IPS-15b (cell line): ENCODE measurements around the gene SPAG5.

ENCODE experiments used
- H3K27me3 ChIP-seq: one replicate; pipeline ENCODE4 v1.6.1; 2013; ENCODE audit warnings: low read length; ENCODE audit not compliant: control insufficient read depth, insufficient read depth
- H3K36me3 ChIP-seq: one replicate; pipeline ENCODE4 v1.6.1; 2013; ENCODE audit warnings: low read length; ENCODE audit not compliant: control insufficient read depth, insufficient read depth
- H3K4me1 ChIP-seq: one replicate; pipeline ENCODE4 v1.6.1; 2013; ENCODE audit warnings: mild to moderate bottlenecking, low read length; ENCODE audit not compliant: control insufficient read depth, insufficient read depth
- H3K4me3 ChIP-seq: one replicate; pipeline ENCODE4 v1.5.1; 2013; ENCODE audit warnings: low read depth, low read length
- H3K9ac ChIP-seq: one replicate; pipeline ENCODE4 v1.6.1; 2013; ENCODE audit warnings: low read depth, mild to moderate bottlenecking, low read length
- H3K9me3 ChIP-seq: one replicate; pipeline ENCODE4 v1.6.1; 2013; ENCODE audit warnings: mild to moderate bottlenecking, low read length; ENCODE audit not compliant: control insufficient read depth, insufficient read depth

SPAG5 gene

DNA sequence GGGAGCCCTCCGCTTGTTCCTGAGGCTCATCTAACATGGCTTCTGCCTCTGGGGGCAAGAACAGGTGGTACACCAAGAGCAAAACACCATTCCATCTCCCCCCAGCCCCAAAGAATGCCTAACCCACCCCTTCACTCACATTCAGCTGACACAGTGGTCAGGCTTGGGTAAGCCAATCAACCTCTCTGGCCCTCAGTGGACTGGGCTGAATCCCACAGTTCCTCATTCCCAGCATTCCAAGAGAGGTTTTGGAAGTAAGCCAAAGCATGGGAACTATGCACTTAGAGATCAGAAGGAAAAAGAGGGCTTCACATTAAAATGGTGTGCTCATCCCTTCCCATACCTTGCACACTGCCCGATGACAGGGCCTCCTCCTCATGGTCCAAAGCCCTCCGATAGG lies 35.4 kb downstream of the SPAG5 start:
- Histone ChIP-seq H3K4me1 (no peaks in the 10 kb centered on the region), H3K9me3 (no peaks in the 10 kb centered on the region), H3K9ac (no peak overlapping the region), H3K27me3 (no peaks in the 10 kb centered on the region), H3K4me3 (no peak overlapping the region), H3K36me3 (peaks cover 15% of the 10 kb centered on the region)

GRCh38 chr17:28555022-28555421 lies 43.8 kb downstream of the SPAG5 start:
- Histone ChIP-seq H3K4me3 (no peak overlapping the region), H3K4me1 (peaks cover 7% of the 10 kb centered on the region), H3K27me3 (peaks cover 4% of the 10 kb centered on the region), H3K9ac (no peak overlapping the region), H3K9me3 (no peaks in the 10 kb centered on the region), H3K36me3 (peaks cover 20% of the 10 kb centered on the region)

DNA sequence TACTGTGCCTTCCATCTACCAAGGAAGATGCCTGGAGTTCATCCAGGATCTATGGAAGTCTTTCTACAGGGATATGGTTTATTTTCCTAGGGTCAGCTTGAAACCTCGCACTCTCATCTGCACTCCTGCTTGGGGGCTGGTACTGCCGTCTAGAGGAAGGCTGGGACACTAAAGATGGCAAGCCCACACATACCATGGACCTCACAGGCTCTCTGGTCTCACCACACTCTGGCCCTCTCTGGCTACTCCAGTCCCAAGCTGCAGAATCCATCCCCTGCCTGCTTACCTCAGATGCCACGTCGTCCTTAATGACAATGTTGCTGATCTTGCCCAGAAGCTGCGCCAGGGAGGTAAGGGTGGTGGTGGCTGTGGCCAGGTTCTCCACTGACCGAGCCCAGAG lies 44.3 kb downstream of the SPAG5 start:
- H3K27me3 ChIP-seq = peaks cover 4% of the 10 kb centered on the region
- H3K4me3 ChIP-seq = no peak overlapping the region
- no peaks in the 10 kb centered on the region for H3K9me3 ChIP-seq
- no peak overlapping the region for H3K9ac ChIP-seq
- H3K4me1 ChIP-seq = peaks cover 7% of the 10 kb centered on the region
- peaks cover 20% of the 10 kb centered on the region for H3K36me3 ChIP-seq

DNA sequence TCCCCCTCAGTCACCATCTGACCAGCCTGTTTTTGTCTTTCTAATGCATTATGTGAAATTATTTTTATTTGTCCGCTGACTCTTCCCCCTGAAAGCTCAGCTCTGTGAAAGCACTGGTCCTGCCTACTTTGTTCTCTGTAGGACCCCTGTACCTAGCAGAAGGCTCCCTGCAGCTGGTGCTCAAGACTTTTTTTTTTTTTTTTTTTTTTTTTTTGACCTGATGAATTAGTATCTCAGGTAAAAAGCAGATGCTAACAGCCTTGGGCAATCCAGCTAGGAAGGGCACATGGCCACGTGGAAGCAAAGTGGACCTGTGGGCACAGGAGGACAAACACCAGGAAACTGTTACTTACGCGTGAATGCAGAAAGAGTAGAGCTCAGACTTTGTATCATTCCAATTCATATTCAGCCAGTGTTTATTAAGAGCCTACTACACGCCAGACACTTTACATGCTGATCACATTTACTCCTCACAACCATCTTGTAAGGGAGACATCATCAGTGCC lies 45.8 kb downstream of the SPAG5 start:
- peaks cover 4% of the 10 kb centered on the region for H3K27me3 ChIP-seq
- no peak overlapping the region for H3K9ac ChIP-seq
- H3K9me3 ChIP-seq = no peaks in the 10 kb centered on the region
- H3K36me3 ChIP-seq = peaks cover 15% of the 10 kb centered on the region
- H3K4me3 ChIP-seq = peak overlapping the region; percentile 43
- peaks cover 7% of the 10 kb centered on the region for H3K4me1 ChIP-seq

- H3K4me3 ChIP-seq = peak within 1 kb of the TSS; percentile 80
- peaks cover 15% of the 10 kb centered on the region for H3K36me3 ChIP-seq
- H3K9me3 ChIP-seq = no peaks in the 10 kb centered on the region
- H3K9ac ChIP-seq = peak within 1 kb of the TSS; percentile 54
- peaks cover 4% of the 10 kb centered on the region for H3K27me3 ChIP-seq
- H3K4me1 ChIP-seq = peaks cover 7% of the 10 kb centered on the region
Measured at GRCh38 chr17:28552176-28552999, 46.4 kb downstream of the SPAG5 start, which contains the start of gene UNC119. UNC119 (minus strand) TSS chr17:28552624; CDS start chr17:28552557, 67 bp downstream.

DNA sequence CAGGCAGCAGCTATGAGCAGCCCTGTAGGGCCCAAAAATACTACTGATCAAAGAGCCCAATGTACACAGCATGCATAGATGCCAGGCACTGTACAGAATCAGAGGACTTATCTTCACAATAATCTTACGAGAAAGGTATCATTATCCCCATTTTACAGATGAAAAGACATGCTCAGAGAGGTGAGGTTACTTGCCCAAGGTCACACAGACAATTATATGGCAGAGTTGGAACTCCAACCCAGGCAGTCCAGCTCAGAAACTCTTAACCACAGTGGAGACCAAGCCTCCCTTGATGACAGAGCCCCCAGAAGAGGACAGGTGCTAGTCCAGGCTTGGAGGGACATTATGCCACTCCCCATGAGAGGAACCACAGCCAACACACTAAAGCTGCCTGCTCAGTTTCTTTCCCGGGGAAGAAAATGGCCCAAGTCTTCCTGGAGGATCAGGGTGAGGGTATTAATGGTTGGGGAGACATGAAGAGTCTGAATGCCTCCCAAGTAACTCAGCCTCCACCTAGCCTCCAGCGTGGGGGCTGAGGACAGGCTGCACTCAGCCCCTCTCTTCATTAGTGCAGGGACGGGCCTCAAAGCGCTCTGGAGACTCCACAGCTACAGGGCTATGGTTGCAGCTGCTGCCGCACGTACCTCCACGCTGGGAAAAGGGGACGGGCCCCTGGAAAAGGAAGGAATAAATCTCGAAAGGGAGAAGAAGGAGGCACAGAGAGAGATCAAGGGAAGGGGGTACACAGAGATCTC lies 47.2 kb downstream of the SPAG5 start:
- Histone ChIP-seq H3K9me3 (no peaks in the 10 kb centered on the region), H3K27me3 (peaks cover 4% of the 10 kb centered on the region), H3K4me1 (peaks cover 7% of the 10 kb centered on the region), H3K36me3 (peaks cover 20% of the 10 kb centered on the region), H3K9ac (peak overlapping the region; percentile 37), H3K4me3 (peak overlapping the region; percentile 80)

- Histone ChIP-seq H3K27me3 (peaks cover 4% of the 10 kb centered on the region), H3K4me3 (no peak overlapping the region), H3K9ac (no peak overlapping the region), H3K36me3 (peaks cover 17% of the 10 kb centered on the region), H3K9me3 (no peaks in the 10 kb centered on the region), H3K4me1 (peaks cover 7% of the 10 kb centered on the region)
Measured at GRCh38 chr17:28550858-28551257, 48.0 kb downstream of the SPAG5 start.

DNA sequence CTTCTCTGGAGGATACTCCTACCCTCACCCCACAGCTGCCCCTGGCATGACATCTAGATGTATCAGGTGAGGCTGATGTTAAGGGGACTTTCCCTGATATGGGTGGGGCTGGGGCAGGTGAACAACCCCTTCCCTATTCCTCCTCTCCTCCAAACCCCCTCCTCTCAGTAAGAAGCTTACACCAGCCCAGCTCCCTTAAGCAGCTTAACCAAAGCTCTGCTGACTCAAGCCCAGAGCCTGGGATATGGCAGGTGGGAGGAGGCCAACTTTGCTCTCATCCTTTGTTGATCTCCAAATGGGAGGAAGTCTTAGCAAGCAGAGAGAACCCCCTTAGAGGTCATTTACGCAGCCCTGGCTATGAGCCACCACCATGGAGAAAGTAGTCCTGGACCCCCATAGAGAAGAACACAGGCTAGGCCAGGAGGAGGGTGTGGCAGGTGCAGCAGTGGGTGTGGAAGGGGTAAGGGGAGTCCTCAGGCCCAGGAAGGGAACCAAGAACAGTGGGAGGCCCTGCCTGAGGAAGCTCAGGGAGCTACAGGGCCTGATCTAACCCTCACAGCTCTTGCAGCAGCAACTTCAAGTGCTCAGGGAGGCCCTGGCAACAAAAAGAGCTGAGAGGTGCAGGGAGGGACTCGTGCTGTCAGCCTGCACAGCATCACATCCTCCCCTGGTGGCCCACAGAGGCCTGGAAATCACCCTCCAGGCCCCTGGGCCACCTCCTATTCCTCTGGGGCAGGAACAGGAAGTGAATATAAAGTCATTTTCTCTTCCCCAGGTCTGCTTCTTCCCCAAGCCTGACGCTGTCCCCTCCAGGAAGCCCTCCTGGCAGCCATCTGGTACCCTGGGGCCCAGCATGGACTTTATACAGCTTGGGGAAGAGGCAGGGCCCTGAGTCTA lies 49.3 kb downstream of the SPAG5 start:
- no peak overlapping the region for H3K9ac ChIP-seq
- H3K36me3 ChIP-seq = peaks cover 16% of the 10 kb centered on the region
- H3K4me1 ChIP-seq = peaks cover 7% of the 10 kb centered on the region
- H3K27me3 ChIP-seq = peaks cover 4% of the 10 kb centered on the region
- H3K4me3 ChIP-seq = no peak overlapping the region
- no peaks in the 10 kb centered on the region for H3K9me3 ChIP-seq

GRCh38 chr17:28548417-28549130 lies 50.3 kb downstream of the SPAG5 start:
- Histone ChIP-seq H3K4me3 (no peak overlapping the region), H3K9me3 (no peaks in the 10 kb centered on the region), H3K4me1 (peaks cover 7% of the 10 kb centered on the region), H3K36me3 (peaks cover 9% of the 10 kb centered on the region), H3K27me3 (peaks cover 4% of the 10 kb centered on the region), H3K9ac (no peak overlapping the region)

DNA sequence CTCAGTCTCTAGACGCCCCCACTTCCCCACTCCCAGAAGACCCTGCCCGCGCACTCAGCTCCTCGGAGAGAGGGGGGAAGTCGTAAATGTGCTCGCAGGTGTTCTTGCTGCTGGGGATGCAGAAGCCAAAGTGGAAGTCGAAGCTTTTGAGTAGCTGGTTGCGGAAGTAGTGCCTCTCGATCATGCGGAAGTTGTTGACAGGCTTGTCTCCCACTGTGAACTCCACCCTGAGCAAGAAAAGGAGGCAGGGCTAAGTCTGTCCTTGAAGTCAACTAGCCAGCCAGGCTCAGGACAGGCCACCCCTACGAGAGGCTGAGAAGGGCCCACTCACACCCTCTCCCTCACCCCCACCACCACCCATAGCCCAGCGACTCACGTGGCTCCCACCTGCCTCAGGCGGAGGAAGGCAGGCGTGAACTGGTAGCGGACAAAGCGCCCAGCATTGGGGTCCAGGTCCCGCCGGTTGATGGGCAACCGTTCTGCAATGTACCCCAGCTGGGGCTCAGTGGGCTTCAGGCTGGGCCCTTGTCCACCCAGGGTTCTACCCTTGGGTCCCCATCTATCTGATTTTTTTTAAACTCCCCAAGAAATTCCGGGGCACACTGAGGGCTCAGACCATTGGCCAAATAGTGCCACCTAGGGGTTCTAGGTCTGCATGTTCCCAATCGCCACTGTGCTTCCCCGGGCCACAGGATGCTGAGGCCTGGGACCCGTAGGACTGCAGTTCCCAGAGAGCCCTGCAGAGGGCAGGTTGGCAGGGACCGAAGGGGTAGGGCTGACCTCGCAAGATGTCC lies 51.0 kb downstream of the SPAG5 start:
- Histone ChIP-seq H3K36me3 (peaks cover 8% of the 10 kb centered on the region), H3K4me3 (no peak overlapping the region), H3K9me3 (no peaks in the 10 kb centered on the region), H3K27me3 (peaks cover 4% of the 10 kb centered on the region), H3K9ac (no peak overlapping the region), H3K4me1 (peaks cover 2% of the 10 kb centered on the region)
